Activated B cell treated with CpG ODN at 0.5 μM for 24 hours (primary cell): ENCODE results near the gene RAP1GAP2. TPM values are rescaled to one million over a fixed set of nuclear protein-coding genes. Genes with fewer than 3 reads are reported as not detected.

ENCODE experiments used
- ATAC-seq: fragments of 200-7000 bp; cut with Tn5 transposase; one replicate; pipeline ENCODE4 v1.10.0; 2021; ENCODE audit warnings: low read depth, mild to moderate bottlenecking, moderate library complexity
- CTCF ChIA-PET: fragments of 350-600 bp; sonication (Branson Sonifier 250); formaldehyde crosslinking; loops from one replicate; lab custom pipeline; 2021; ENCODE audit warnings: antibody characterized with exemption; lab: Charles Lee
- POLR2A ChIA-PET: fragments of 350-600 bp; sonication (Branson Sonifier 250); formaldehyde crosslinking; loops from one replicate; lab custom pipeline; 2021; ENCODE audit warnings: antibody characterized with exemption; lab: Charles Lee
- DNase-seq: peaks from one replicate; pipeline ENCODE4 v3.0.0; 2022
- H3K27ac Mint-ChIP-seq: one replicate; pipeline ENCODE4 v1.8.0; 2020; ENCODE audit warnings: mixed read lengths
- H3K27me3 Mint-ChIP-seq: one replicate; pipeline ENCODE4 v1.8.0; 2021; ENCODE audit warnings: mixed read lengths
- H3K36me3 Mint-ChIP-seq: one replicate; pipeline ENCODE4 v1.8.0; 2021; ENCODE audit warnings: low read depth, mixed read lengths
- H3K4me1 Mint-ChIP-seq: one replicate; pipeline ENCODE4 v1.8.0; 2021; ENCODE audit warnings: mixed read lengths
- H3K4me3 Mint-ChIP-seq: one replicate; pipeline ENCODE4 v1.8.0; 2020; ENCODE audit warnings: mild to moderate bottlenecking, mixed read lengths
- H3K9me3 Mint-ChIP-seq: one replicate; pipeline ENCODE4 v1.8.0; 2020; ENCODE audit warnings: mixed read lengths
- CTCF ChIP-seq: fragments of 200-600 bp; IDR thresholded peaks from one replicate; pipeline ENCODE4 v1.8.0; 2022; ENCODE audit warnings: antibody characterized with exemption, mild to moderate bottlenecking
- intact Hi-C: fragments of 100-400 bp; cut with micrococcal nuclease; formaldehyde crosslinking; loops from one replicate; pipeline ENCODE4 v1.15.1; 2024
- total RNA-seq: library from RNA; stranded (reverse); gene quantifications from 2 replicates; pipeline ENCODE4 v1.2.3, GENCODE V29; 2022

RAP1GAP2 gene
- total RNA-seq, 1 donor from 2014 or later = 2.6 TPM

GRCh38 chr17:2862197-2862596 lies 66.0 kb downstream of the RAP1GAP2 start:
- no peak for TF ChIP-seq CTCF
- Mint-ChIP-seq H3K4me3 (no peak overlapping the region), H3K27ac (no peak overlapping the region), H3K36me3 (peaks cover 6% of the 10 kb centered on the region), H3K9me3 (no peaks in the 10 kb centered on the region), H3K27me3 (peaks cover 9% of the 10 kb centered on the region), H3K4me1 (no peaks in the 10 kb centered on the region)
- ATAC-seq (no peak), DNase-seq (no peak)
- intact Hi-C loops = no loop called here
- ChIA-PET POLR2A (no interaction called here), CTCF (interaction anchor here (0.6 kb wide), 1 partner anchor 75 kb away, joined by 3 read pairs; no protein-coding TSS in a partner anchor)

GRCh38 chr17:2863204-2863603 lies 67.0 kb downstream of the RAP1GAP2 start:
- Mint-ChIP-seq H3K4me1 (no peaks in the 10 kb centered on the region), H3K27ac (no peak overlapping the region)
- POLR2A ChIA-PET = interaction anchor here (0.7 kb wide), 1 partner anchor 1707 kb away, joined by 4 read pairs; no protein-coding TSS in a partner anchor

GRCh38 chr17:2865228-2865627 lies 69.0 kb downstream of the RAP1GAP2 start:
- intact Hi-C loops = no loop called here
- CTCF ChIA-PET = interaction anchor here (1.4 kb wide), 1 partner anchor 16 kb away, joined by 5 read pairs; no protein-coding TSS in a partner anchor
- peaks cover 5% of the 10 kb centered on the region for H3K36me3 Mint-ChIP-seq
- no peak overlapping the region for H3K27ac Mint-ChIP-seq
- H3K4me3 Mint-ChIP-seq = no peak overlapping the region
- H3K4me1 Mint-ChIP-seq = no peaks in the 10 kb centered on the region
- ATAC-seq (no peak), DNase-seq (no peak)
- peaks cover 2% of the 10 kb centered on the region for H3K27me3 Mint-ChIP-seq
- no peak for TF ChIP-seq CTCF
- H3K9me3 Mint-ChIP-seq = no peaks in the 10 kb centered on the region
- POLR2A ChIA-PET = interaction anchor here (0.5 kb wide), 1 partner anchor 39 kb away, joined by 4 read pairs; no protein-coding TSS in a partner anchor

More at GRCh38 chr17:2863204-2863603, 67.0 kb downstream of the RAP1GAP2 start:
- CTCF ChIA-PET = no interaction called here
- H3K27me3 Mint-ChIP-seq = peaks cover 3% of the 10 kb centered on the region
- H3K36me3 Mint-ChIP-seq = peaks cover 5% of the 10 kb centered on the region
- no peak for DNase-seq
- no peak for ATAC-seq
- TF ChIP-seq CTCF = no peak
- intact Hi-C loops = no loop called here
- no peaks in the 10 kb centered on the region for H3K9me3 Mint-ChIP-seq
- no peak overlapping the region for H3K4me3 Mint-ChIP-seq

GRCh38 chr17:2867441-2868424 lies 71.5 kb downstream of the RAP1GAP2 start:
- Mint-ChIP-seq H3K36me3 (peaks cover 5% of the 10 kb centered on the region), H3K4me1 (no peaks in the 10 kb centered on the region), H3K4me3 (no peak overlapping the region), H3K27me3 (no peaks in the 10 kb centered on the region), H3K27ac (no peak overlapping the region), H3K9me3 (no peaks in the 10 kb centered on the region)
- intact Hi-C loops = no loop called here
- POLR2A ChIA-PET = no interaction called here
- CTCF ChIA-PET = no interaction called here
- TF ChIP-seq CTCF = no peak
- ATAC-seq (no peak), DNase-seq (no peak)

GRCh38 chr17:2869604-2870003 lies 73.4 kb downstream of the RAP1GAP2 start:
- DNase-seq (no peak), ATAC-seq (no peak)
- no peaks in the 10 kb centered on the region for H3K9me3 Mint-ChIP-seq
- intact Hi-C loops = no loop called here
- peaks cover 5% of the 10 kb centered on the region for H3K36me3 Mint-ChIP-seq
- no peak overlapping the region for H3K27ac Mint-ChIP-seq
- H3K27me3 Mint-ChIP-seq = no peaks in the 10 kb centered on the region
- TF ChIP-seq CTCF = no peak
- POLR2A ChIA-PET = no interaction called here
- no peaks in the 10 kb centered on the region for H3K4me1 Mint-ChIP-seq
- CTCF ChIA-PET = no interaction called here
- no peak overlapping the region for H3K4me3 Mint-ChIP-seq
